ENCODE results near the gene ALDH5A1. TPM values are rescaled to one million over a fixed set of nuclear protein-coding genes. Genes with fewer than 3 reads are reported as not detected.

Gene ALDH5A1
- polyA plus RNA-seq, 1 donor: 29.8 TPM

- Histone ChIP-seq H3K4me1 (ENCODE audit: control insufficient read depth, insufficient read depth, low read length) (no peaks in the 10 kb centered on the region), H3K27ac (ENCODE audit: low read length) (no peak overlapping the region), H3K4me3 (ENCODE audit: low read length) (no peak overlapping the region), H3K27me3 (ENCODE audit: control insufficient read depth, insufficient read depth, low read length) (no peaks in the 10 kb centered on the region), H3K9me3 (ENCODE audit: control insufficient read depth, low read depth, low read length) (no peaks in the 10 kb centered on the region), H3K36me3 (ENCODE audit: control insufficient read depth, insufficient read depth, low read length) (no peaks in the 10 kb centered on the region)
- no CpG with 5 or more reads among the region's 4 CpGs for WGBS (ENCODE audit: insufficient coverage, low lambda C conversion rate)
- no peak for DNase-seq
Measured at GRCh38 chr6:24455061-24455460, 39.7 kb upstream of the ALDH5A1 start.

DNA sequence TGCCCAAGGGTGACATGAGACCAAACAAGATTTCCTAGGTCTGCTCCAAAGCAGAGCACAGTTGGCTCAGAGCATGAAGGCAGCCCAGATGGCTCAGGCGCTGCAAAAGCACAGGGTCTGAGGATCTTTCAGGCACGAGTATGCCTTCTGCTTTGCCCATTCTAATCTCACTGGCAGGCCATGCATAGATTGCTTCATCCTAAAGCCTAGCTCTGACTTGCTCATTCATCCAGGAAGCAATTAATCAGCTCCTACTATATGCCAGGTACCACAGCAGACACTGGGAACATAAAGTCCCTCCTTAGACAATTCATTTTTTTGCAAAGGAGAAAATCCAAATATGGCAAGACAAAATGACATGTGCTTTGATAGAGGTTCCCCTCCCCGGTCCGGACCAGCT lies 36.6 kb upstream of the ALDH5A1 start:
- Histone ChIP-seq H3K4me1 (ENCODE audit: control insufficient read depth, insufficient read depth, low read length) (no peaks in the 10 kb centered on the region), H3K9me3 (ENCODE audit: control insufficient read depth, low read depth, low read length) (no peaks in the 10 kb centered on the region), H3K27ac (ENCODE audit: low read length) (no peak overlapping the region), H3K27me3 (ENCODE audit: control insufficient read depth, insufficient read depth, low read length) (no peaks in the 10 kb centered on the region), H3K4me3 (ENCODE audit: low read length) (no peak overlapping the region), H3K36me3 (ENCODE audit: control insufficient read depth, insufficient read depth, low read length) (no peaks in the 10 kb centered on the region)
- WGBS (ENCODE audit: insufficient coverage, low lambda C conversion rate): no CpG with 5 or more reads among the region's 4 CpGs
- DNase-seq: no peak

- DNase-seq: no peak
- no peaks in the 10 kb centered on the region for H3K36me3 ChIP-seq (ENCODE audit: control insufficient read depth, insufficient read depth, low read length)
- H3K4me1 ChIP-seq (ENCODE audit: control insufficient read depth, insufficient read depth, low read length): no peaks in the 10 kb centered on the region
- H3K4me3 ChIP-seq (ENCODE audit: low read length): no peak overlapping the region
- H3K27me3 ChIP-seq (ENCODE audit: control insufficient read depth, insufficient read depth, low read length): no peaks in the 10 kb centered on the region
- WGBS (ENCODE audit: insufficient coverage, low lambda C conversion rate): no CpG with 5 or more reads among the region's 2 CpGs
- no peak overlapping the region for H3K27ac ChIP-seq (ENCODE audit: low read length)
- no peaks in the 10 kb centered on the region for H3K9me3 ChIP-seq (ENCODE audit: control insufficient read depth, low read depth, low read length)
Measured at GRCh38 chr6:24458941-24459340, 35.8 kb upstream of the ALDH5A1 start.

- H3K9me3 ChIP-seq (ENCODE audit: control insufficient read depth, low read depth, low read length): no peaks in the 10 kb centered on the region
- no peaks in the 10 kb centered on the region for H3K4me1 ChIP-seq (ENCODE audit: control insufficient read depth, insufficient read depth, low read length)
- H3K36me3 ChIP-seq (ENCODE audit: control insufficient read depth, insufficient read depth, low read length): no peaks in the 10 kb centered on the region
- H3K27ac ChIP-seq (ENCODE audit: low read length): no peak overlapping the region
- no CpG with 5 or more reads among the region's 4 CpGs for WGBS (ENCODE audit: insufficient coverage, low lambda C conversion rate)
- H3K27me3 ChIP-seq (ENCODE audit: control insufficient read depth, insufficient read depth, low read length): no peaks in the 10 kb centered on the region
- no peak for DNase-seq
- no peak overlapping the region for H3K4me3 ChIP-seq (ENCODE audit: low read length)
Measured at GRCh38 chr6:24460966-24461365, 33.8 kb upstream of the ALDH5A1 start.

DNA sequence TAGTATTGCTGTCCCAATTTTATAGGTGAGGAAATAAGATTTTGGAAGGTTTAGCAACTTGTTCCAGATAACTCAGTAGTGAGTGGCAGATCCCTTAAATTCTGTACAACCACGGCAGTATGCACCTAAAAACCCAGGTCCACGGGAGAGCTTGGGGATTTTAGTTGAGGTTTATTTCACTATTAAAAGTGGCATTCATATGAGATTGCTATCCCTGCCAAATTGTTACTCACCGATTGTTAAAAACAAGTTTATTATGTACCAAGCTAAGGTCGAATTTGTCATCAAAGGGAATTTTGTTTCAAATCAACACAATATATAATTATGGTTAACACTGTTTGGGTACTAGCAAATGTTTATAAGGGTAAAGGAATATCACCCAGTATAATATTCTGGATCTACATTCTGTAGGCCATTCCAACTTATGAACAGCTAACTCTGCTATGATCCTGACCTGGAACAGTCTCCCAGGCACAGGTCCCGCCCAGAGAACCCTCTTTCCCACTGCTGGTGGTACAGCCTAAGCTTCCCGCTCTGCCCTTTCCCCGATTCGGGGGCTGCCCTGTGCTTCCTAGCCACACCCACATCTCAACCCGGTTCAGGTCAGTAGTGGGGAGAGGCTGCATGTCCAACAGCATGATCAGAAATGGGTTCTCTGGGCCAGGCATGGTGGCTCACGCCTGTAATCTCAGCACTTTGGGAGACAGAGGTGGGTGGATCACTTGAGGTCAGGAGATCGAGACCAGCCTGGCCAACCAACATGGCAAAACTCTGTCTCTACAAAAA lies 30.3 kb upstream of the ALDH5A1 start:
- Histone ChIP-seq H3K36me3 (ENCODE audit: control insufficient read depth, insufficient read depth, low read length) (no peaks in the 10 kb centered on the region), H3K4me1 (ENCODE audit: control insufficient read depth, insufficient read depth, low read length) (no peaks in the 10 kb centered on the region), H3K4me3 (ENCODE audit: low read length) (no peak overlapping the region), H3K27me3 (ENCODE audit: control insufficient read depth, insufficient read depth, low read length) (no peaks in the 10 kb centered on the region), H3K9me3 (ENCODE audit: control insufficient read depth, low read depth, low read length) (no peaks in the 10 kb centered on the region), H3K27ac (ENCODE audit: low read length) (no peak overlapping the region)
- no peak for DNase-seq
- WGBS (ENCODE audit: insufficient coverage, low lambda C conversion rate): no CpG with 5 or more reads among the region's 11 CpGs

DNA sequence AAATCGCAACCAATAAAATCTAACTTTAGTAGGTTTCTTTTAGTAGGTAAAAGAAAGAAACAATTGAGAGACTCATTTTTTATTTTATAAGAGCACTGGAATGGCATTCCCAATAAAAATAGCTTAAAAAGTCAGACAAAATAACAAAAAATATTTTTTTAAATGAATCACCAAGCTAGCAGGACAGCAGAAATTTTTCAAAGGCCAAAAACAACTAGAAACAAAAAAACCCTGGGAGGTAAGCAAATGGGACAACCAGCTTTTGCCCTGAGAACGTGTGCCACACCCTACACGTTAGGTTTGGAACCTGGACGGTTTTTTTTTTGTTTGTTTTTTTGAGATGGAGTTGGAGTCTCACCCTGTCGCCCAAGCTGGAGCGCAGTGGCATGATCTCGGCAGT lies 25.0 kb upstream of the ALDH5A1 start:
- Histone ChIP-seq H3K4me1 (ENCODE audit: control insufficient read depth, insufficient read depth, low read length) (no peaks in the 10 kb centered on the region), H3K27me3 (ENCODE audit: control insufficient read depth, insufficient read depth, low read length) (no peaks in the 10 kb centered on the region), H3K4me3 (ENCODE audit: low read length) (no peak overlapping the region), H3K36me3 (ENCODE audit: control insufficient read depth, insufficient read depth, low read length) (no peaks in the 10 kb centered on the region), H3K27ac (ENCODE audit: low read length) (no peak overlapping the region), H3K9me3 (ENCODE audit: control insufficient read depth, low read depth, low read length) (no peaks in the 10 kb centered on the region)
- no peak for DNase-seq
- WGBS (ENCODE audit: insufficient coverage, low lambda C conversion rate): 60% methylated on average over 1 of the region's 7 CpGs

GRCh38 chr6:24472181-24472580 lies 22.6 kb upstream of the ALDH5A1 start:
- no peaks in the 10 kb centered on the region for H3K27me3 ChIP-seq (ENCODE audit: control insufficient read depth, insufficient read depth, low read length)
- H3K4me1 ChIP-seq (ENCODE audit: control insufficient read depth, insufficient read depth, low read length): no peaks in the 10 kb centered on the region
- no peaks in the 10 kb centered on the region for H3K9me3 ChIP-seq (ENCODE audit: control insufficient read depth, low read depth, low read length)
- DNase-seq: no peak
- no peak overlapping the region for H3K4me3 ChIP-seq (ENCODE audit: low read length)
- no peaks in the 10 kb centered on the region for H3K36me3 ChIP-seq (ENCODE audit: control insufficient read depth, insufficient read depth, low read length)
- H3K27ac ChIP-seq (ENCODE audit: low read length): no peak overlapping the region

- no peak for DNase-seq
- H3K9me3 ChIP-seq (ENCODE audit: control insufficient read depth, low read depth, low read length): no peaks in the 10 kb centered on the region
- no peak overlapping the region for H3K27ac ChIP-seq (ENCODE audit: low read length)
- H3K4me3 ChIP-seq (ENCODE audit: low read length): no peak overlapping the region
- H3K27me3 ChIP-seq (ENCODE audit: control insufficient read depth, insufficient read depth, low read length): no peaks in the 10 kb centered on the region
- H3K4me1 ChIP-seq (ENCODE audit: control insufficient read depth, insufficient read depth, low read length): no peaks in the 10 kb centered on the region
- 92% methylated on average over 4 of the region's 6 CpGs for WGBS (ENCODE audit: insufficient coverage, low lambda C conversion rate)
- H3K36me3 ChIP-seq (ENCODE audit: control insufficient read depth, insufficient read depth, low read length): no peaks in the 10 kb centered on the region
Measured at GRCh38 chr6:24476631-24477030, 18.1 kb upstream of the ALDH5A1 start.

- H3K9me3 ChIP-seq (ENCODE audit: control insufficient read depth, low read depth, low read length): no peaks in the 10 kb centered on the region
- H3K4me3 ChIP-seq (ENCODE audit: low read length): no peak overlapping the region
- no peak for DNase-seq
- no peaks in the 10 kb centered on the region for H3K27me3 ChIP-seq (ENCODE audit: control insufficient read depth, insufficient read depth, low read length)
- no peak overlapping the region for H3K27ac ChIP-seq (ENCODE audit: low read length)
- H3K36me3 ChIP-seq (ENCODE audit: control insufficient read depth, insufficient read depth, low read length): no peaks in the 10 kb centered on the region
- no peaks in the 10 kb centered on the region for H3K4me1 ChIP-seq (ENCODE audit: control insufficient read depth, insufficient read depth, low read length)
- WGBS (ENCODE audit: insufficient coverage, low lambda C conversion rate): no CpG with 5 or more reads among the region's 1 CpG
Measured at GRCh38 chr6:24477070-24477469, 17.7 kb upstream of the ALDH5A1 start.

GRCh38 chr6:24478903-24479302 lies 15.9 kb upstream of the ALDH5A1 start:
- no CpG with 5 or more reads among the region's 4 CpGs for WGBS (ENCODE audit: insufficient coverage, low lambda C conversion rate)
- H3K27me3 ChIP-seq (ENCODE audit: control insufficient read depth, insufficient read depth, low read length): no peaks in the 10 kb centered on the region
- H3K4me1 ChIP-seq (ENCODE audit: control insufficient read depth, insufficient read depth, low read length): no peaks in the 10 kb centered on the region
- DNase-seq: no peak
- H3K4me3 ChIP-seq (ENCODE audit: low read length): no peak overlapping the region
- H3K9me3 ChIP-seq (ENCODE audit: control insufficient read depth, low read depth, low read length): no peaks in the 10 kb centered on the region
- H3K27ac ChIP-seq (ENCODE audit: low read length): no peak overlapping the region
- H3K36me3 ChIP-seq (ENCODE audit: control insufficient read depth, insufficient read depth, low read length): no peaks in the 10 kb centered on the region

DNA sequence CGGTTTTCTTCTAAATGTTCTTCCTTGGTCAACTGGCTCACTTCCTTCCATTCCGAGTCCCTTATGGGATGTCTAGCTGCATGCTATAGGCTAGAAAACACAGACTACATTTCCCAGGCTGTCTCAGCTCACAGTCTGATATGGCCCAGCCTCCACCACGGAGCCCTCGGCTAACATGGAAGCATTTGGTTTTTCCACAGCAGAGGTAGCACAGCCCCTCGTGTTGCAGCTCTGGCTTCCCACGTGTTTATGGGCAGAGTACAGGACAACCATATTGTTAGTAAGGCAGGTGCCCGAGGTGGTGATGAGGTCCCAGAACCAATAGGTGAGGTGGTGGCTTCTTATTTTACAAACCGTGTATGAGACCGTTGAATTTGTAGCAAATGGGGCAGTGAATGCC lies 14.1 kb upstream of the ALDH5A1 start:
- Histone ChIP-seq H3K4me1 (ENCODE audit: control insufficient read depth, insufficient read depth, low read length) (no peaks in the 10 kb centered on the region), H3K36me3 (ENCODE audit: control insufficient read depth, insufficient read depth, low read length) (no peaks in the 10 kb centered on the region), H3K9me3 (ENCODE audit: control insufficient read depth, low read depth, low read length) (no peaks in the 10 kb centered on the region), H3K4me3 (ENCODE audit: low read length) (no peak overlapping the region), H3K27me3 (ENCODE audit: control insufficient read depth, insufficient read depth, low read length) (no peaks in the 10 kb centered on the region), H3K27ac (ENCODE audit: low read length) (no peak overlapping the region)
- 100% methylated on average over 4 of the region's 9 CpGs for whole genome bisulfite sequencing (ENCODE audit: insufficient coverage, low lambda C conversion rate)
- DNase-seq: no peak
